ENCODE data around the gene DEUP1.

DEUP1 gene

GRCh38 chr11:93323747-93324146 lies 6.8 kb upstream of the DEUP1 start:
- Mint-ChIP-seq H3K4me3 (no peak overlapping the region), H3K27me3 (peaks cover 5% of the 10 kb centered on the region), H3K9me3 (peaks cover 9% of the 10 kb centered on the region), H3K36me3 (ENCODE audit: low read depth) (no peaks in the 10 kb centered on the region), H3K4me1 (ENCODE audit: low read depth) (no peaks in the 10 kb centered on the region), H3K27ac (no peak overlapping the region)
- intact Hi-C loops (cut with micrococcal nuclease): no loop called here

DNA sequence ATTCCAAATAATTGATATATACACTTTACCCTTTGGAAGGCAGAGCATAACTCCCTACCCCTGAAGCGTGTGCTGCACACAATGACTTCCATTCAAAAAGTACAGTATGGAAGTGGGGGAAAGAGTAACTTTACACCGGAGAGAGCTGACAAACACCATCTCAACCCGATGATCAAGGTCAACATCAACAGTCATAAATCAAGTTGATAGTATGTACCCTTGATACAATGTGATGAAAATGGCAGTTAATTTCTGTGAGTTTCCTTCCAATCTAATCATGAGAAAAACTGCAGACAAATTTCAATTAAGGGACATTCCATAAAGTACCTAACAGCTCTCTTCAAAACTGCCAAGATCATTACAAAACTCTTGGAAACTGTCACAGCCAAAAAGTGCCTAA lies 6.0 kb upstream of the DEUP1 start:
- H3K36me3 Mint-ChIP-seq (ENCODE audit: low read depth): no peaks in the 10 kb centered on the region
- H3K4me1 Mint-ChIP-seq (ENCODE audit: low read depth): no peaks in the 10 kb centered on the region
- no peak overlapping the region for H3K4me3 Mint-ChIP-seq
- H3K27me3 Mint-ChIP-seq: peaks cover 12% of the 10 kb centered on the region
- H3K27ac Mint-ChIP-seq: no peak overlapping the region
- peaks cover 2% of the 10 kb centered on the region for H3K9me3 Mint-ChIP-seq
- intact Hi-C loops (cut with micrococcal nuclease): no loop called here

DNA sequence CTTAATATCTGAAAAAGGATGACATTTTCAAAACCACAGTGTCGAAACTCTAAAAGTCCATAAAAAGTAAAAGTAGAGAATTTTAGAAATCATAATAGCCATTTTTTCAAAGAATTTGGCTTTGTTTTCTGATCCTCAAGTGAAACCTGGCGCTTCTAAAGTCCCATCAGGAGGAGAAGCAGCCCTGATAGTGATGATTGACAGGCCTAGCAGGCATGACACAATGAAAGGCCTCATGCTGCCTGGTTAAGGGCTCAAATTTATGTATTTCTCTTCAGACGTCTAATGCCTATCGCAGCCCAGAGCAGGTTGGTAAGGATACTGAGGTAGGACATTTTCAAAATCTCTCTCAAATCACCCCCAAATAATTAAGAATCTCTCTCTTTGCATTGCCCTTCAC lies 3.9 kb upstream of the DEUP1 start:
- H3K4me3 Mint-ChIP-seq: no peak overlapping the region
- intact Hi-C loops (cut with micrococcal nuclease): no loop called here

GRCh38 chr11:93329936-93330445 lies 551 bp upstream of the DEUP1 start:
- Mint-ChIP-seq H3K4me3 (peak overlapping the region; percentile 45), H3K36me3 (ENCODE audit: low read depth) (no peaks in the 10 kb centered on the region), H3K27ac (no peak overlapping the region), H3K27me3 (peaks cover 42% of the 10 kb centered on the region), H3K4me1 (ENCODE audit: low read depth) (peaks cover 5% of the 10 kb centered on the region), H3K9me3 (no peaks in the 10 kb centered on the region)
- intact Hi-C loops (cut with micrococcal nuclease): no loop called here

More for the DNA sequence above, 3.9 kb upstream of the DEUP1 start:
- no peaks in the 10 kb centered on the region for H3K9me3 Mint-ChIP-seq
- H3K36me3 Mint-ChIP-seq (ENCODE audit: low read depth): no peaks in the 10 kb centered on the region
- H3K27me3 Mint-ChIP-seq: peaks cover 32% of the 10 kb centered on the region
- no peak overlapping the region for H3K27ac Mint-ChIP-seq
- H3K4me1 Mint-ChIP-seq (ENCODE audit: low read depth): peaks cover 5% of the 10 kb centered on the region

DNA sequence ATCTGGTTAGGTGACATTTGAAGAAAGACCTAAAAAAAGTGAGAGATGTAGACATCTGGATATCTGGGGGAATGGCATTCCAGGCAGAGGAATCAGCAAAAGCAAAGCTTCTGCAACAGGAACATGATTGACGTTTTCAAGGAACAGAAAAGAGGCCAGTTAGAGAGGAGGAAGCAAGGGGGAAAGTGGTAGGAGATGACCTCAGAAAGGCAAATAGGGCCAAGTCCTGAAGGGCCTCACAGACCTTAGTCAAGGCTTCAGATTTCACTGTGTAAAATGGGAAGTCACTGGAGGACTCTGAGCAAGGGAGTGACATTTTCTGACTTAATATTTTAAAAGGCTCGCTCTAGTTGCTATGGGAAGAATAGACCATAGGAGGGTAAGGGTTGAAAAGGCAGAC lies 9.7 kb downstream of the DEUP1 start:
- H3K27ac Mint-ChIP-seq: no peak overlapping the region
- H3K4me3 Mint-ChIP-seq: no peak overlapping the region
- H3K36me3 Mint-ChIP-seq (ENCODE audit: low read depth): no peaks in the 10 kb centered on the region
- intact Hi-C loops (cut with micrococcal nuclease): no loop called here
- H3K4me1 Mint-ChIP-seq (ENCODE audit: low read depth): peaks cover 18% of the 10 kb centered on the region
- H3K9me3 Mint-ChIP-seq: no peaks in the 10 kb centered on the region
- peaks cover 4% of the 10 kb centered on the region for H3K27me3 Mint-ChIP-seq

DNA sequence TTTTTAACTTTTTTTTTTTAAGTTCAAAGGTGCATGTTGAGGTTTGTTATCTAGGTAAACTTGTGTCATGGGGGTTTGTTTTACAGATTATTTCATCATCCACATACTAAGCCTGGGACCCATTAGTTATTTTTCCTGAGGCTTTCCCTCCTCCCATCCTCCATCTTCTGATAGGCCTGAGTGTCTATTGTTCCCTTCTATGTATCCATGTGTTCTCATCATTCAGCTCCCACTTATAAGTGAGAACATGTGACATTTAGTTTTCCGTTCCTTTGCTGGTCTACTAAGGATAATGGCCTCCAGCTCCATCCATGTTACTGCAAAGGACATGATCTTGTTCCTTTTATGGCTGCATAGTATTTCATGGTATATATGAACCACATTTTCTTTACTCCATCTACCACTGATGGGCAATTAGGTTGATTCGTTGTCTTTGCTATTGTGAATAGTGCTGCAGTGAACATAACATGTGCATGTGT lies 14.4 kb downstream of the DEUP1 start:
- no peaks in the 10 kb centered on the region for H3K9me3 Mint-ChIP-seq
- no peak overlapping the region for H3K27ac Mint-ChIP-seq
- no peak overlapping the region for H3K4me3 Mint-ChIP-seq
- H3K27me3 Mint-ChIP-seq: peaks cover 6% of the 10 kb centered on the region
- intact Hi-C loops (cut with micrococcal nuclease): no loop called here
- no peaks in the 10 kb centered on the region for H3K36me3 Mint-ChIP-seq (ENCODE audit: low read depth)
- peaks cover 15% of the 10 kb centered on the region for H3K4me1 Mint-ChIP-seq (ENCODE audit: low read depth)

GRCh38 chr11:93348930-93349329 lies 18.4 kb downstream of the DEUP1 start:
- H3K27me3 Mint-ChIP-seq: peaks cover 6% of the 10 kb centered on the region
- no peak overlapping the region for H3K4me3 Mint-ChIP-seq
- intact Hi-C loops (cut with micrococcal nuclease): no loop called here

GRCh38 chr11:93350835-93351234 lies 20.3 kb downstream of the DEUP1 start:
- no peaks in the 10 kb centered on the region for H3K4me1 Mint-ChIP-seq (ENCODE audit: low read depth)
- no peaks in the 10 kb centered on the region for H3K36me3 Mint-ChIP-seq (ENCODE audit: low read depth)
- intact Hi-C loops (cut with micrococcal nuclease): no loop called here
- peaks cover 5% of the 10 kb centered on the region for H3K27me3 Mint-ChIP-seq
- peaks cover 16% of the 10 kb centered on the region for H3K9me3 Mint-ChIP-seq
- H3K27ac Mint-ChIP-seq: no peak overlapping the region
- H3K4me3 Mint-ChIP-seq: no peak overlapping the region

More at GRCh38 chr11:93348930-93349329, 18.4 kb downstream of the DEUP1 start:
- no peak overlapping the region for H3K27ac Mint-ChIP-seq
- no peaks in the 10 kb centered on the region for H3K36me3 Mint-ChIP-seq (ENCODE audit: low read depth)
- no peaks in the 10 kb centered on the region for H3K4me1 Mint-ChIP-seq (ENCODE audit: low read depth)
- H3K9me3 Mint-ChIP-seq: peaks cover 9% of the 10 kb centered on the region

- H3K36me3 Mint-ChIP-seq (ENCODE audit: low read depth): no peaks in the 10 kb centered on the region
- H3K4me1 Mint-ChIP-seq (ENCODE audit: low read depth): no peaks in the 10 kb centered on the region
- H3K27ac Mint-ChIP-seq: no peak overlapping the region
- intact Hi-C loops (cut with micrococcal nuclease): no loop called here
- H3K9me3 Mint-ChIP-seq: peaks cover 18% of the 10 kb centered on the region
- no peak overlapping the region for H3K4me3 Mint-ChIP-seq
- H3K27me3 Mint-ChIP-seq: no peaks in the 10 kb centered on the region
Measured at GRCh38 chr11:93359396-93359795, 28.9 kb downstream of the DEUP1 start.

DNA sequence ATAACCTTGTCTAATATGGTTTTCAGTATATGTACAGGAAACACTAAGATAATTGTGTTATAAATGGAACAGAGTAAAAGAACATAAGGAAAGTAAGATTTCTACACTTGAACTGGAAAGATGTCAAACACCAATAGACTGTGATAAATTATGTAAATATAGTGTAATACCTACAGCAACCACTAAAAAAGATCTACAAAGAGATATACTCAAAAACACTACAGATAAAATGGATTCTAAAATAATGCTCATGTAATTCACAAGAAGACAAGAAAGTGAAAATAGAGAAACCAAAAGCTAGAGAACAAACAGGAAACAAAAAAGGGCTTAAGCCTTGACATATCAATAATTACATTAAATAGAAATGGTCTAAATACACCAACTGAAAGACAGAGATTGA lies 30.9 kb downstream of the DEUP1 start:
- Mint-ChIP-seq H3K4me1 (ENCODE audit: low read depth) (no peaks in the 10 kb centered on the region), H3K36me3 (ENCODE audit: low read depth) (no peaks in the 10 kb centered on the region), H3K27ac (no peak overlapping the region), H3K4me3 (no peak overlapping the region), H3K9me3 (peaks cover 15% of the 10 kb centered on the region), H3K27me3 (no peaks in the 10 kb centered on the region)
- intact Hi-C loops (cut with micrococcal nuclease): no loop called here

GRCh38 chr11:93368022-93368421 lies 37.5 kb downstream of the DEUP1 start:
- Mint-ChIP-seq H3K9me3 (peaks cover 12% of the 10 kb centered on the region), H3K4me1 (ENCODE audit: low read depth) (no peaks in the 10 kb centered on the region), H3K27ac (no peak overlapping the region), H3K27me3 (no peaks in the 10 kb centered on the region), H3K4me3 (no peak overlapping the region), H3K36me3 (ENCODE audit: low read depth) (no peaks in the 10 kb centered on the region)
- intact Hi-C loops (cut with micrococcal nuclease): no loop called here

GRCh38 chr11:93370260-93370659 lies 39.7 kb downstream of the DEUP1 start:
- Mint-ChIP-seq H3K36me3 (ENCODE audit: low read depth) (no peaks in the 10 kb centered on the region), H3K27me3 (peaks cover 2% of the 10 kb centered on the region), H3K4me3 (no peak overlapping the region), H3K4me1 (ENCODE audit: low read depth) (no peaks in the 10 kb centered on the region), H3K9me3 (peaks cover 12% of the 10 kb centered on the region), H3K27ac (no peak overlapping the region)
- intact Hi-C loops (cut with micrococcal nuclease): no loop called here

DNA sequence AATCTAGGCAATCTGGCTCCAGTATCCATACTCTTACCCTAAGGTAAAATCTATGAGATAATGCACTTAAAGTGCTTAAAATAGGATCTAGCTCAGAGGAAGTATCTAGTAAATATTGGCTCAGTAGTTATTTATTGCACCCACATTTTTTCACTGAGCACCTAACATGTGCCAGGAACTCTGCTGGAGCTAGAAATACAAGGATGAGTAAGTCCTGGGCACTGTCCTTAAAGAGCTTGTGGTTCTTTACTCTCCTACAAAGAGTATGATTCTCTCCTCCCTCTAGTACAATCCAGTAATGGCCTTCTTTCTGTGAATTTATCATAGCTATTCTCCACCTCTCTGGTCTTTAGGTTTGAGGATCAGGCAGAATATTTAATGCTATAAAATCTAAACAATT lies 59.2 kb downstream of the DEUP1 start:
- H3K4me3 Mint-ChIP-seq: no peak overlapping the region
- no peaks in the 10 kb centered on the region for H3K36me3 Mint-ChIP-seq (ENCODE audit: low read depth)
- no peaks in the 10 kb centered on the region for H3K9me3 Mint-ChIP-seq
- intact Hi-C loops (cut with micrococcal nuclease): loop anchor here (10.0 kb wide), 1 partner anchor 155 kb away; the partner anchor contains the start of gene SMCO4
- no peaks in the 10 kb centered on the region for H3K4me1 Mint-ChIP-seq (ENCODE audit: low read depth)
- H3K27me3 Mint-ChIP-seq: no peaks in the 10 kb centered on the region
- no peak overlapping the region for H3K27ac Mint-ChIP-seq

GRCh38 chr11:93392867-93393266 lies 62.3 kb downstream of the DEUP1 start:
- no peaks in the 10 kb centered on the region for H3K36me3 Mint-ChIP-seq (ENCODE audit: low read depth)
- intact Hi-C loops (cut with micrococcal nuclease): no loop called here
- H3K27me3 Mint-ChIP-seq: no peaks in the 10 kb centered on the region
- no peak overlapping the region for H3K27ac Mint-ChIP-seq
- no peaks in the 10 kb centered on the region for H3K9me3 Mint-ChIP-seq
- H3K4me3 Mint-ChIP-seq: no peak overlapping the region
- H3K4me1 Mint-ChIP-seq (ENCODE audit: low read depth): no peaks in the 10 kb centered on the region

DNA sequence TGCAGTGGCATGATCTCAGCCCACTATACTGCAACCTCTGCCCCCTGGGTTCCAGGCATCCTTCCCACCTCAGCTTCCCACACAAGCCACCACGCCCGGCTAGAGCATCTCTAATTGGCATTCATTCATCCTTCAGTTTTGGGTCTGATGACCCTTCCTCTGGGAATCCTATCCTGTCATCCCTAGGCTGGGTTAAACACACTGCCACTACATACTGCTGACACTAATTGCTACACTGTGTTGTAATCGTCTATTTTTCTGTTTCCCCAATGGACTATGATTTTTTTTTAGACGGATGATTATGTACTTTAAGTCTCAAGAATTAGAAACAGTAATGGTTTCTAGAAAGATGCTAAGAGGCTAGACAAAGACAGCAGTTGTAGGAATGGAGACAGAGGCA lies 62.8 kb downstream of the DEUP1 start:
- no peaks in the 10 kb centered on the region for H3K27me3 Mint-ChIP-seq
- intact Hi-C loops (cut with micrococcal nuclease): no loop called here
- no peaks in the 10 kb centered on the region for H3K4me1 Mint-ChIP-seq (ENCODE audit: low read depth)
- no peaks in the 10 kb centered on the region for H3K9me3 Mint-ChIP-seq
- no peak overlapping the region for H3K27ac Mint-ChIP-seq
- H3K36me3 Mint-ChIP-seq (ENCODE audit: low read depth): no peaks in the 10 kb centered on the region
- no peak overlapping the region for H3K4me3 Mint-ChIP-seq
